GM18951 (cell line): Measurements from ENCODE around the gene AHDC1.

Source experiments
- POLR2A ChIP-seq: IDR thresholded peaks from 4 replicates; pipeline ENCODE4 v1.6.1; 2011; ENCODE audit warnings: mild to moderate bottlenecking; ENCODE audit not compliant: insufficient read length, insufficient read depth; ENCODE audit errors: extremely low read depth
- in situ Hi-C: fragments of 300-500 bp; cut with MboI; formaldehyde crosslinking; loops from one replicate; pipeline ENCODE4 v1.12.0; 2022; ENCODE audit warnings: low sequenced_read_pairs, mixed read lengths, inconsistent platforms; ENCODE audit not compliant: unreplicated experiment

AHDC1 gene

GRCh38 chr1:27562534-27563340 lies 41.2 kb downstream of the AHDC1 start:
- no peak for TF ChIP-seq POLR2A
- in situ Hi-C loops: no loop called here

DNA sequence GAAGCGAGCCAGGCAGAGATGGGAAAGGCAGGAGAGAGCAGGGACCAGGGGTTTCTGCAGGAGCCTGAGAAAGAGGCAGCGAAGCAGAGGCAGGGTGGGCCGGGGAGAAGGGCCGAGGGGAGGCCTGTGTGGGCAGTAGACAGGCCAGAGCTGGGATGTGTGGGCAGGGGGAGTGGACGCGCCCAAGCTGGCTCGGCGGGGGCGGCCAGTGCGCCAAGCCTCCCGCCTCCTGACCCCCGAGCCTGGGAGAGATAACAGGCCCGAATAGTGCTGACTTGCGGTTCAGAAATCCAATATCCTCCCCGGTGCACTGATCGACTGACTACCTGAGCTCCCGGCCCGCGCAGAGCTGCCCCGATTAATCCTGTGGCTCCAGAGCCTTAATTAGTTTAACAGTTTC lies 41.9 kb downstream of the AHDC1 start:
- in situ Hi-C loops: no loop called here
- TF ChIP-seq POLR2A: no peak

DNA sequence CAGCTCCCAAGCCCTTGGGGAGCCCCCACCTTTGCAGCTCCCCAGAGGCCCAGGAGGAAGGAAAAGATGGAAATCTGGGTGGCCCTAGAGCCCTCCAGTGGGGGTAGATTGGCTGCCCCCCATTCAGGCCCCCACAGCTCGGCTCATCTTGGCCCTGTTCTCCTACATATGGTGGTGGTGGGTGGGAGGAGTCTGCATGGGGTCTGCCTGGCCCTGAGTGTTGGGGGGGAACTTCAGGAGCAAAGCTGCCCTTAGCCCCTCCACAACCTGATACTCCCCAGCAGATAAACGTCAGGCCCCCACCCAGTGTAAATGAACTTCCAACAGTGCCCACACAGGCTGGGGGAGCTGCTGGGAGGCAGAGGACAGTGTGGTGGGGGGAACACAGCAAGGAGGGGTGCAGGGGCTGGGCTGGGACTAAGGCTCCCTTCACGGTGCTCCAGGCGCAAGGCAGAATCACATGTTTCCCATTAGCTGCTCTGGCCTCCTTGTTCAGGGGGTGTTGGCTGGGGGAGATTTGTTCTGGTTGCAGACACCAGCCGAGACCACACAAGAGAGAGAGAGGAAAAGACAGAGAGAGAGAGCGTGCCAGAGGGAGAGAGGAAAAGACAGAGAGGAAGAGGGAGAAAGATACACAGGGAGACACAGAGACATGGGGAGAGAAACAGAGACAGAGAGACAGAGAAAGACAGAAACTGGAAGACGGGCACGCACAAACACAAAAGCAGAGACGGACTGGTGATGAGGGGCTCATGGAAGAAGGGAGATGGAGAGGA lies 42.6 kb downstream of the AHDC1 start:
- in situ Hi-C loops: no loop called here
- TF ChIP-seq POLR2A: no peak

DNA sequence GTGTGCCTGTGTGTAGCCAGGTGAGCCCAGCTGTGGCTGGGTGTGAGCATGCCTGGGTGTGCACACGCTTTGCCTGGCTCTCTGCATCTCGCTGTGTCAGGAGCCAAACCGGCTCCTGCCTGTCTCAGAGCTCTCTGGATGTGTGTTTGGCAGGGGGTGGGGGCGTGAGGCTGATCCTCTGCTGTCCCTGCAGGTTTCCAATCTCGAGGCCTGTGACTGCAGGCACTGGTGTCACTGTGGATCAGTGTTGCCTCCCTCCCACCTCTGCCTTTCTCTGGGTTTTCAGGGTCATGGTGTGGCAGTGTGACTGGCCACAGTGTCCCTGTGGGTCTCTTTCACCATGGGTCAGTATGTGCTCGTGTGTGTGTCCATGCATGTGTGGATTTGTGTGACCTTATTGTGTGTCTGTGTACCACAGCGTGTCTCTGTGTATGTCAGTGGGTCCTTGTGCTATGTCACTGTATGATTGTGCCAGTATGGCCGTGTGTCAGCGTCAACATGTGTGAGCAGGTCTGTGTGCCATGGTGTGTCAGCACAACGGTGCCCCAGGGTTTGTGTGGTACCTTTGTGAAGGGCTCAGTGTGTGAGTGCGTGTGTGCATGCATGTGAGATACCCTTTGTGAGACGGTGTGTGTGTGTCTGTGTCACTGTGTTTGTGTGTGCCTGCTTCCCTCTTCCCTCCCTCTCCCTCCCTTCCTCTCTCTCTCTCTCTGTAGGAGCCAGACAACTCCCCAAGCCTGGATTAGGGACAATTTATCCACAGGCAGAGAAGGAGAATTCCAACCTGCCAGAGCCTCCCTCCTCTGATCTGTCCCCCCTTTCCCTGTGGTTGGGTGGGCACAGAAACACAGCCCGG lies 43.4 kb downstream of the AHDC1 start:
- TF ChIP-seq POLR2A: no peak
- in situ Hi-C loops: no loop called here

DNA sequence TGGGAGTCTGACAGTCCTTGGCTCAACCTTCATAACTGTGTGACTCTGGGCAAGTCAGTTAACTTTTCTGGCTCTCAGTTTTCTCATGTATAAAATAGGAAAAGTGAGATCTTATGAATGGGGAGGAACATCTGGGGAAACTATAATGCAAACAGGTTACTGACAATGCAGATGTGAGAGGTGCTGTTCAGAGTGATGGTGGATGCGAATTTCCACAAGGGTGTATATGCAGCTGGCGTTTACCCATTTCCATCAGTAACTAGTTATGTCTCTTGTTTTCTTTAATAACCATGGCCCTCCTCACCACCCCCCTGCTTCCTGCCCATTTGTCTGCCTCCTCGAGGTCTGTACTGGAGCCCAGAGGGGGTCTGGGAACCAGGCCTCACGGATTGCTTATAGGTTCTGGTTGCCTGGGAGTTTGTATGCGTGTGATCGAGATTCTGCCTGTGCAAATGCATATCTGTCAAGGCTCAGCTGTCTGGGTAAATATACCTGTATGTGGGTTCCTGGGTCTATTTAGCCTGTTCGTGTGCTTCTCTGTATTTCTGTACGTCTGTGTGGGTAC lies 44.4 kb downstream of the AHDC1 start:
- TF ChIP-seq POLR2A: no peak
- in situ Hi-C loops: no loop called here

GRCh38 chr1:27557596-27558340 lies 46.2 kb downstream of the AHDC1 start:
- in situ Hi-C loops: no loop called here

GRCh38 chr1:27556781-27557595 lies 47.0 kb downstream of the AHDC1 start:
- in situ Hi-C loops: no loop called here
- TF ChIP-seq POLR2A: no peak

More at GRCh38 chr1:27557596-27558340, 46.2 kb downstream of the AHDC1 start:
- no peak for TF ChIP-seq POLR2A

DNA sequence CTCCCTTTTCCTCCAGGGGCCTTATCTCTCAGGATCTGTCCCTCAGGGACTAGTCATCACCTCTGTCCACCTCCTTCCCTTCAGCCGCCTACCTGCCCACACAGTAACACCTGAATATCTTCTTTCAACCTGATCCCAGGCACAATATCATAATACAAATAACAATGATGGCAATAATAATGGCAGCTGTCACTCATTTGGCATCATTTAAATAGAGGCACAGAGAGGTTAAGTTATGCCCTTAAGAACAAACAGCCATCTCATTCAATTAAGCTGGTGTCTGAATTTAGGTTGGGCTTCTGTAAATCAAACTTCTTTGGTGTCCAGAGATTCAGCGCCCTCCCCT lies 47.5 kb downstream of the AHDC1 start:
- in situ Hi-C loops: no loop called here
- TF ChIP-seq POLR2A: no peak

DNA sequence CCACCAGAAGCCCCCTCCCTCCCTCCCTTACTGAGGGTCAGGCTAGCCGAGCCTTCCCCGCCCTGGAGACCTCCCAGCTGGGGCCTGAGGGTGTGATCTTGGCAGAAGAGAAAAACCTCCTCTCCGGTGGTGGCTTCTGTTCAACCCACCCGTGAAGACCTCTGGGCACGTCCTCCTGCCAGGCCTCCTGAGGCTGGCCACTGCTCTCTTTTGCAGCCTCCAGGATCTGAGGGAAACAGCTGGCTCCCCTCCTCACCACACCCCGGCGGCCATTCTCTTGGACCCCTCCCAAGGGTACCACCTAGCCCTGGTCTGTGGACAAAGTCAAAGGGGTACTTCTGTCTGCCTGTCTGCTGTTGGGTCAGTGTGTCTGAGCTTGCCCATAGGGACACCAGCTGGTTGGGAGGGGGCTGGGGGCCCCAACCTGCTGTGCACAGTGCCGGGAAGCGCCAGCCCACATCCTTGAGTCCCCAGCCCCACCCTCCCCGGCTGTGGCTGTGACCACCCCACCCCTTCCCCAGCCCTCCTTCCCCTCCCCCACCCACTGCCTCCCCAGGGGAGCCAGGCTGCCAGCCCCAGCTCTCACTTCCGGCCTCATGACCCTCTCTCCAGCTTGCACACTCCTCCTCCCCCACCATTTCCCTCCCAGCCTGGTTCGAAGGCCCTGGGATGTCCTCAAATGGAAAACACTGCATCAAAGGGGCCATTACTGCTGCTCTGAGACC lies 48.1 kb downstream of the AHDC1 start:
- TF ChIP-seq POLR2A: peak; percentile 20
- in situ Hi-C loops: no loop called here

GRCh38 chr1:27554759-27555699 lies 48.9 kb downstream of the AHDC1 start:
- in situ Hi-C loops: no loop called here
- TF ChIP-seq POLR2A: no peak
